Effector memory CD4-positive, alpha-beta T cell (primary cell): ENCODE data around the gene TBK1.

Source experiments
- DNase-seq, 3 donors: peaks; one replicate each; pipeline ENCODE4 v3.0.0-alpha.2; 2020
- H3K27ac ChIP-seq: 2 replicates; pipeline ENCODE4 v1.7.0; 2013; ENCODE audit warnings: mild to moderate bottlenecking, low read length, moderate library complexity; ENCODE audit not compliant: insufficient read depth, poor library complexity, severe bottlenecking
- H3K27me3 ChIP-seq: replicated peaks from 2 replicates; pipeline ENCODE4 v1.7.0; 2013; ENCODE audit warnings: mild to moderate bottlenecking, low read length; ENCODE audit not compliant: insufficient read depth, control insufficient read depth, poor library complexity, severe bottlenecking
- H3K36me3 ChIP-seq: 2 replicates; pipeline ENCODE4 v1.7.0; 2013; ENCODE audit warnings: mild to moderate bottlenecking, low read length, moderate library complexity; ENCODE audit not compliant: control insufficient read depth, insufficient read depth
- H3K4me1 ChIP-seq: 2 replicates; pipeline ENCODE4 v1.7.0; 2013; ENCODE audit warnings: low read length, mild to moderate bottlenecking; ENCODE audit not compliant: control insufficient read depth, insufficient read depth, poor library complexity, severe bottlenecking
- H3K4me3 ChIP-seq: 2 replicates; pipeline ENCODE4 v1.7.0; 2013; ENCODE audit warnings: low read length, low read depth, mild to moderate bottlenecking; ENCODE audit not compliant: insufficient read depth, poor library complexity, severe bottlenecking
- H3K9me3 ChIP-seq: 2 replicates; pipeline ENCODE4 v1.7.0; 2013; ENCODE audit warnings: mild to moderate bottlenecking, low read length, moderate library complexity; ENCODE audit not compliant: control insufficient read depth

The TBK1 gene

GRCh38 chr12:64466178-64466577 lies 14.3 kb downstream of the TBK1 start:
- H3K27ac ChIP-seq, result no peak overlapping the region
- no peaks in the 10 kb centered on the region for H3K27me3 ChIP-seq
- peaks cover 23% of the 10 kb centered on the region for H3K36me3 ChIP-seq
- no peak overlapping the region for H3K4me3 ChIP-seq
- H3K4me1 ChIP-seq, result no peaks in the 10 kb centered on the region
- no peak for DNase-seq
- no peaks in the 10 kb centered on the region for H3K9me3 ChIP-seq

- no peak for DNase-seq
- no peaks in the 10 kb centered on the region for H3K27me3 ChIP-seq
- no peaks in the 10 kb centered on the region for H3K9me3 ChIP-seq
- H3K36me3 ChIP-seq, result peaks cover 31% of the 10 kb centered on the region
- no peaks in the 10 kb centered on the region for H3K4me1 ChIP-seq
- no peak overlapping the region for H3K27ac ChIP-seq
- H3K4me3 ChIP-seq, result no peak overlapping the region
These were observed 17.0 kb downstream of the TBK1 start for GRCh38 chr12:64468966-64469365.

- Histone ChIP-seq H3K36me3 (peaks cover 31% of the 10 kb centered on the region), H3K9me3 (no peaks in the 10 kb centered on the region), H3K4me1 (no peaks in the 10 kb centered on the region), H3K4me3 (no peak overlapping the region), H3K27me3 (no peaks in the 10 kb centered on the region), H3K27ac (no peak overlapping the region)
- DNase-seq, result no peak
These were observed 17.7 kb downstream of the TBK1 start for GRCh38 chr12:64469455-64470142.

- H3K36me3 ChIP-seq, result peaks cover 28% of the 10 kb centered on the region
- no peaks in the 10 kb centered on the region for H3K9me3 ChIP-seq
- H3K27ac ChIP-seq, result no peak overlapping the region
- no peaks in the 10 kb centered on the region for H3K4me1 ChIP-seq
- no peak for DNase-seq
- H3K27me3 ChIP-seq, result no peaks in the 10 kb centered on the region
- H3K4me3 ChIP-seq, result no peak overlapping the region
These were observed 18.6 kb downstream of the TBK1 start for GRCh38 chr12:64470495-64470894.

GRCh38 chr12:64473176-64473575 lies 21.3 kb downstream of the TBK1 start:
- Histone ChIP-seq H3K9me3 (no peaks in the 10 kb centered on the region), H3K4me1 (no peaks in the 10 kb centered on the region), H3K36me3 (peaks cover 33% of the 10 kb centered on the region), H3K27ac (no peak overlapping the region), H3K4me3 (no peak overlapping the region), H3K27me3 (no peaks in the 10 kb centered on the region)
- DNase-seq, result no peak

- Histone ChIP-seq H3K4me3 (no peak overlapping the region), H3K27ac (no peak overlapping the region), H3K27me3 (no peaks in the 10 kb centered on the region), H3K36me3 (peaks cover 31% of the 10 kb centered on the region), H3K4me1 (no peaks in the 10 kb centered on the region), H3K9me3 (no peaks in the 10 kb centered on the region)
- no peak for DNase-seq
These were observed 23.6 kb downstream of the TBK1 start for GRCh38 chr12:64475518-64475917.

GRCh38 chr12:64476844-64477243 lies 24.9 kb downstream of the TBK1 start:
- peaks cover 28% of the 10 kb centered on the region for H3K36me3 ChIP-seq
- H3K9me3 ChIP-seq, result no peaks in the 10 kb centered on the region
- H3K27ac ChIP-seq, result no peak overlapping the region
- no peaks in the 10 kb centered on the region for H3K27me3 ChIP-seq
- DNase-seq, result no peak
- no peak overlapping the region for H3K4me3 ChIP-seq
- H3K4me1 ChIP-seq, result no peaks in the 10 kb centered on the region

- H3K36me3 ChIP-seq, result peaks cover 41% of the 10 kb centered on the region
- no peak for DNase-seq
- no peaks in the 10 kb centered on the region for H3K27me3 ChIP-seq
- H3K9me3 ChIP-seq, result no peaks in the 10 kb centered on the region
- H3K27ac ChIP-seq, result no peak overlapping the region
- no peaks in the 10 kb centered on the region for H3K4me1 ChIP-seq
- H3K4me3 ChIP-seq, result no peak overlapping the region
These were observed 26.7 kb downstream of the TBK1 start for GRCh38 chr12:64478661-64479060.

- no peaks in the 10 kb centered on the region for H3K9me3 ChIP-seq
- no peak overlapping the region for H3K4me3 ChIP-seq
- H3K27me3 ChIP-seq, result no peaks in the 10 kb centered on the region
- peaks cover 38% of the 10 kb centered on the region for H3K36me3 ChIP-seq
- no peak for DNase-seq
- H3K27ac ChIP-seq, result no peak overlapping the region
- H3K4me1 ChIP-seq, result no peaks in the 10 kb centered on the region
These were observed 28.2 kb downstream of the TBK1 start for GRCh38 chr12:64480148-64480547.

GRCh38 chr12:64486657-64487056 lies 34.7 kb downstream of the TBK1 start:
- H3K9me3 ChIP-seq, result no peaks in the 10 kb centered on the region
- no peaks in the 10 kb centered on the region for H3K4me1 ChIP-seq
- peaks cover 26% of the 10 kb centered on the region for H3K36me3 ChIP-seq
- DNase-seq, result no peak
- H3K27me3 ChIP-seq, result no peaks in the 10 kb centered on the region
- no peak overlapping the region for H3K27ac ChIP-seq
- no peak overlapping the region for H3K4me3 ChIP-seq
